Activated T-helper 17 cell treated with anti-CD3 and anti-CD28 coated beads, Interleukin-2, amount 50 U/mL, for 72 hours (primary cell): ENCODE results near the gene RNF214. TPM values are rescaled to one million over a fixed set of nuclear protein-coding genes. Genes with fewer than 3 reads are reported as not detected.
"Not testable (repeated sequence)": the region's sequence is repeated elsewhere in the genome, so short reads cannot be mapped to it uniquely, and the experiment has no call there.

Experiments used
- ATAC-seq: fragments of 150-1000 bp; cut with Tn5 transposase; replicated peaks from 2 replicates; pipeline ENCODE4 v1.10.0; 2021; ENCODE audit warnings: mild to moderate bottlenecking, moderate library complexity
- H3K27ac Mint-ChIP-seq: one replicate; pipeline ENCODE4 v1.8.0; 2022; ENCODE audit warnings: mixed read lengths
- H3K27me3 Mint-ChIP-seq: one replicate; pipeline ENCODE4 v1.8.0; 2022; ENCODE audit warnings: mixed read lengths
- H3K36me3 Mint-ChIP-seq: one replicate; pipeline ENCODE4 v1.8.0; 2022; ENCODE audit warnings: low read depth, mild to moderate bottlenecking, mixed read lengths
- H3K4me1 Mint-ChIP-seq: one replicate; pipeline ENCODE4 v1.8.0; 2022; ENCODE audit warnings: mixed read lengths
- H3K4me3 Mint-ChIP-seq: one replicate; pipeline ENCODE4 v1.8.0; 2022; ENCODE audit warnings: mild to moderate bottlenecking, mixed read lengths
- H3K9me3 Mint-ChIP-seq: one replicate; pipeline ENCODE4 v1.8.0; 2022; ENCODE audit warnings: mixed read lengths
- total RNA-seq, 2 donors: library from RNA; stranded (reverse); gene quantifications; one replicate each; pipeline ENCODE4 v1.2.3, GENCODE V29; 2022

Gene RNF214
- total RNA-seq, 2 donors from 2014 or later = 15.3 to 18.6 TPM

DNA sequence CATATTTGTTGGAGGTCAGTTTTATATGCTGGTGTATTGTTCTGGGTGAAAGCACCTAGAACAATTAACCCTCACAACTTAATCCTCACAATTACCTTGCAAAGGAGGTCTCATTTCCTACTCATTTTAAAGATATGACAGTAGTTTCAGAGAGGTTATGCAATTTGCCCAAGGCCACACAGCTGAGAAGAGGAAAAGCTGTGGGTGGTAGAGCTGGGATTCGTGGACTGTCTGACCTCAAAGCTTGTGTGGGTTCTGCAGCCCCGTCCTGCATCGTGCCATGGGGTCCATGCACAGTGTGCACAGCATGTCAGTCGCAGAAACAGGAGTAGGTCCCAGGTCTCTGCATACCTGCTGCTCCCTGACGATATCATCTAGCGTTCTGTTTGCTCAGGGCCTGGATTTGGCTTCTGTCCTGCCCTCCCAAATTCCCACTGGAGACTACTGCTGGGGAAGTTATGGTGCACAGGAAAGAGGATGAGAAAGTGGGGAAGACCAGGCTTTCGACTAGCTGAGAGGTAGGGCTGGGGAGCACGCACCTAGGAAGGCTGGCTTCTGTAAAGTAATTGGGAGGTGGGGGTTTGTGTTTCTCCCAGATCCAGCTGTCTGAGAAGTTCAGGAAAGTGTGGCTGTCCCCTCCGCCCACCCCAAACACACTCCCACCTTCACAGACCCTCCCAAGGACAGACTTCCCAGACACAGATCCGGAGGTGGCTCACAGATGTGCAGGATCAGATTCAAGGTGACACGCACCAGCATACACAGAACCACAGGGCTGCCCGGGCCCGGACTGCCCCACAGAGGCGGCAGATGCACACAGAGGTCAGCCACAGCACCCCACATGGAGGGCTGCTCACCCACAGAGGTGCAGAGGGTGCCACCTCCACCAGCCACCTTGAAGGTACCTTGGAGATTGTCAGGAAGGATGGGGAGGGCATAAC, 81.6 kb downstream of the RNF214 start:
- Mint-ChIP-seq H3K9me3 (no peaks in the 10 kb centered on the region), H3K4me3 (peak overlapping the region; percentile 64), H3K4me1 (peaks cover 5% of the 10 kb centered on the region), H3K27ac (no peak overlapping the region), H3K27me3 (peaks cover 6% of the 10 kb centered on the region), H3K36me3 (no peaks in the 10 kb centered on the region)
- no peak for ATAC-seq

- ATAC-seq = no peak
- Mint-ChIP-seq H3K9me3 (no peaks in the 10 kb centered on the region), H3K27ac (no peak overlapping the region), H3K36me3 (no peaks in the 10 kb centered on the region), H3K27me3 (peaks cover 6% of the 10 kb centered on the region), H3K4me1 (peaks cover 5% of the 10 kb centered on the region), H3K4me3 (peak overlapping the region; percentile 64)
These were observed 82.4 kb downstream of the RNF214 start for GRCh38 chr11:117314840-117315239.

DNA sequence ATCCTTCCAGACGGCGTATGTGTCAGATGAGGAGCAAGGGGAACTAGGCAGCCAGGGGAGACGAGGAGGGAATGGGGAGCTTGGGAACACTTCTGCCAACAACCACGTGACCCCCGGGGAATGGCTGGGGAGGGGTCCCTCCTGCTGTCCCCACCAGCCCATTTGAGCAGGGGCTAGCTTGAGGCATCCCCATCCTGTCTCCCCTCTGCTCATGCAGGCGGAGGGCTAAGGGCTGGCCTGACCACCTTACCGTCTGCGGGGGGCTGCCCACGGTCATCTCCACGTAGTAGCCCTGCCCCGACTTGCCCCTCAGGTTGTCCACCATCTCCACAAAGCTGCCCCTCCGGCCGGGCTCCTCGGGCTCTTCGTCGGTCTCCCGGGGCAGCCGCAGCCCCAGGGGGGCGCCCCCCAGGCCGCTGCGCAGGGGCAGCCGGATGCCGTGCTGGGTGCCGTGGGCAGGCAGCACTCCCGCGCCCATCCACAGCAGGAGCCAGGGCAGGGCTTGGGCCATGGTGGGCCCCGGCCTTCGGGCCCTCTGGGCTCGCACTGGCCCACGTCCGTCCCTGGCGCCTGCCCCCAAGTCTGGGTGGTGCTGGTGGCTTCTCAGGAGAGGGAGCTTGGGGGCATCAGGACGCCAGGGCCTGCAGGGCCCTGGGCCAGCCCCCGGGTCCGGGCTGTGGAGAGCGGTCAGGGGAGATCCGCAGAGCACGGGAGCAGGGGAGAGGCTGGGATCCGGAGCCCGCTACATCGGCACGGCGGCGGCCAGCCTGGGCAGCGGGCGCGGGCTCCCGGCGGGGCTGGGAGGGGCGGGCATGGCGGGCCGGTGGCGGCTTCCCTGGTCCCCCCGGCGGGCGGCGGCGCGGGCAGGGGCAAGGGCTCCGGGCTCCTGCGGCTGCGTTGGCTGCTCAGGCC, 83.1 kb downstream of the RNF214 start:
- Mint-ChIP-seq H3K27me3 (peaks cover 6% of the 10 kb centered on the region), H3K4me1 (peaks cover 5% of the 10 kb centered on the region), H3K36me3 (no peaks in the 10 kb centered on the region), H3K4me3 (peak overlapping the region; percentile 64), H3K27ac (no peak overlapping the region), H3K9me3 (no peaks in the 10 kb centered on the region)
- peak; percentile 77 for ATAC-seq

- H3K4me3 Mint-ChIP-seq = peak within 1 kb of the TSS; percentile 64
- H3K9me3 Mint-ChIP-seq = no peaks in the 10 kb centered on the region
- H3K27me3 Mint-ChIP-seq = peaks cover 6% of the 10 kb centered on the region
- H3K27ac Mint-ChIP-seq = peak within 1 kb of the TSS; percentile 6
- H3K4me1 Mint-ChIP-seq = peaks cover 5% of the 10 kb centered on the region
- ATAC-seq = peak; percentile 42
- no peaks in the 10 kb centered on the region for H3K36me3 Mint-ChIP-seq
These were observed 83.9 kb downstream of the RNF214 start, which contains the start of gene BACE1 for GRCh38 chr11:117316197-117316961. Gene BACE1 (minus strand): TSS chr11:117316256. CDS start chr11:117315795, 461 bp downstream.

DNA sequence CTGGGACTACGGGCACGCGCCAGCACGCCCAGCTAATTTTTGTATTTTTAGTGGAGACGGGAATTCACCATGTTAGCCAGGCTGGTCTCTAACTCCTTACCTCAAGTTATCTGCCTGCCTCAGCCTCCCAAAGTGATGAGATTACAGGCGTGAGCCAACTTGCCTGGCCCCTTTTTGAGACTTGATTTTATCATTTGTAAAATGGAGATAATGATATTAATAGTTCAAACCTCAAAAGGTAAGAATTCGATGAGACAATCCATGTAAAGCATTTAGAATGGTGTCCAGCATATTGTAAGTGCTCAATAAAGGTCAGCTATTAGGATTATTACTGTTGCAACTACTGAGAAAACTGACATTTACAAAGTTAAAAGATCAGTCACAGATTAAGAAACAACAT, 86.3 kb downstream of the RNF214 start:
- no peak for ATAC-seq
- Mint-ChIP-seq H3K27me3 (peaks cover 6% of the 10 kb centered on the region), H3K4me3 (no peak overlapping the region), H3K9me3 (no peaks in the 10 kb centered on the region), H3K27ac (no peak overlapping the region), H3K36me3 (no peaks in the 10 kb centered on the region), H3K4me1 (peaks cover 5% of the 10 kb centered on the region)

DNA sequence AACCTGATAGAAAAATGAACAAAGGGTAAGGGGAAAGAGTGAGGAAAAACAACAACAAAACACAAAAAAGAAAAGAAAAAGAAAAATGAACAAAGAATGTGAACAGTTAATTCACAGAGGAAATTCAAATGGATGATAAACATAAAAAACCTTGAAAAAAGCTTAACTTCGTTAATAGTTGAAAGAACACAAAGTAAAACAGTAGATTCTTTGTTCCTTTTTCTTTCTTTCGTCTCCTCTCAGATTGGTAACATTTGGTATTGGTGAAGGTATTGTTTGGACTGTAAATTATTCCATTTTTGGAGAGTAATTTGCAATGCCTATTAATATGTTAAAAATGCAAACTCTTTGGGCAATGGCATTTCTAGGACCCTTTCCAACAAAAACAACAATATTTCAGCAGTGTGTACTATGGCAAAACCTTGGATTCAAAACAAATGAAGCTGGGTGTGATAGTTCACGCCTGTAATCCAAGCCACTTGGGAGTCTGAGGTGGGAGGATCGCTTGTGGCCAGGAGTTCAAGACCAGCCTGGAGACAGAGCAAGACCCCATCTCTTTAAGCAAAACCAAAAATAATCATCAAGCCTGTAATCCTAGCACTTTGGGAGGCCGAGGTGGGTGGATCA, 86.9 kb downstream of the RNF214 start:
- Mint-ChIP-seq H3K36me3 (no peaks in the 10 kb centered on the region), H3K9me3 (no peaks in the 10 kb centered on the region), H3K27ac (no peak overlapping the region), H3K27me3 (peaks cover 6% of the 10 kb centered on the region), H3K4me3 (no peak overlapping the region), H3K4me1 (peaks cover 5% of the 10 kb centered on the region)
- ATAC-seq = no peak

DNA sequence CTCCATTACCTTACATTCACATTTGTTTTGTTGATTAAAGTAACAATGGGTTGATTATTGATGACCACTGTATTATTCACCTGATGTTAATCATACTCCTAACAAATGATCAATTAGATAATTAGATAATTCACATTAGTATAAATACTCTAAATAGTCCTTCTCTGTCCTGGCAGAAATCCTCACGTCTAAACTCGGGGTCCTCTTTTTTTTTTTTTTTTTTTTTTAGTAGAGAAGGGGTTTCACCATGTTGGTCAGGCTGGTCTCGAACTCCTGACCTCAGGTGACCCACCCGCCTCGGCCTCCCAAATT, 94.7 kb downstream of the RNF214 start:
- H3K27ac Mint-ChIP-seq, H3K9me3 Mint-ChIP-seq, H3K27me3 Mint-ChIP-seq, H3K4me1 Mint-ChIP-seq, ATAC-seq, H3K36me3 Mint-ChIP-seq, H3K4me3 Mint-ChIP-seq: not testable (repeated sequence)

DNA sequence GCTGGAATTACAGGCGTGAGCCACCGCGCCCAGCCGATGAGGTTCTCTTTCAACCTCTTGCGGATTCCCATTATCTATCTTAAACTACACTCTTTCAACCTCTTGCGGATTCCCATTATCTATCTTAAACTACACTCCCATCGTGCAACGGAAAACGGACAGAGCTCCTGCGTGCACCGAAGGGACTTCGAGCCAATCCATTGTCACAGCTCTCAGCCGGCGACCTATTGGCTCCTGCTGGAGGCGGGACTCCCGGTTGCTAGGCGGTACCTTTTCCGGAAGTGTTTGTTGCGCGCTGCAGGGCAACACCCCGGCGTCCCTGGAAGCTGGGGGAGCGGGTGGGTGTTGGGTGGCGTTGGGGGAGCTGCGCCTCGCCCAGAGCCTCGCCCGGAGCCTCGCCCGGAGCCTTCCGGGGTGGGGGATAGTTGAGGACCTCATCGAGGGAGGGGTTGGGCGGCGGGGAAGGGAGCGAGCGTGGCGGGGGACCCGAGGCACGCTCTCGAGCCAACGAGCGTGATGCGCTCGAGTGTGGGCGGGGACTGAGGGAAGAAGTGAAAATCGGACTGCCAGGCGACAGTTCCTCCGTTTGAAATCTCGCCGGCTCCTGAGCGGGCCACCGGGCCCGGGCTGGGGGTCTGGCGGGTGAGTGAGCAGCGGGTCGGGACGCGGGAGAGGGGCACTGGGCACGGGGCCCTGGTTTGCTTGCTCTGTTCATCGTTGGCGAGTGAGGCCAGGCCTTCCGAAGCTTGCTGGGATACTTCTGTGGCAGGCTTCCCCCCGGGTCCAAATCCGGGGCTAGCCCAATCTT, 95.3 kb downstream of the RNF214 start, which contains the start of gene CEP164:
Gene CEP164 (plus strand): TSS at position 288 of the 808 bp plus-strand sequence. CDS start 10,733 bp downstream, outside the sequence.
- peak; percentile 98 for ATAC-seq
- H3K36me3 Mint-ChIP-seq = no peaks in the 10 kb centered on the region
- no peaks in the 10 kb centered on the region for H3K27me3 Mint-ChIP-seq
- H3K27ac Mint-ChIP-seq = no peak within 1 kb of the TSS
- H3K9me3 Mint-ChIP-seq = no peaks in the 10 kb centered on the region
- no peak within 1 kb of the TSS for H3K4me3 Mint-ChIP-seq
- H3K4me1 Mint-ChIP-seq = peaks cover 10% of the 10 kb centered on the region

DNA sequence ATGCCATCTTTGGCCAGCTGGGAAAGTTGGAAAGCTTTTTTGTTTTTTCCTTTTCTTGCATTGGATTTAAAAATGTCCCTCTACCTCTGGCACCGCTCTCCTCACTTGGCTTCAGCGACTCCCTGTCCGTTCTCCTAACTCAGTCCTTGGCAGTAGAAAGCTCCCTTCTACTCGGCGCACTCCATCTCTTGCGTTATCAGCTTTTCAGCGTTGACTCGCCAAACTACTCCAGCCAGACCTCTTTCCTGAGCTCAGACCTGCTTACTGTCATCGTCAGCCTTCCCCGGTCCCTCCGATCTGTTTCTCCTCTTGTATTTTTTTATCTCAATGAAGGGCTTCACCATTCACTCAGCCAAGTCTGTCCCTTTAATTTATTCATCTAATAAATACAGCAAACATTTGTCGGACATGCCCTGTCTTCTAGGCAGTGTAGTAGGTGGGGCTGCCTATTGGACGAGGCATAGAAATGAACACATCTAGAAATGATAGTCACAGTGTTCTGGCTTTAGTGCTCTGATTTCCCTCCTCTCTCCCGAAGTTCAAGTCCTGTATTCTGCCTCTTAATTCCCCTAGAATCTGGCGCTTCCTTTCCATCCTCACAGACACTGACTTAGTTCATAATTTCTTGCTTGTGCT, 96.0 kb downstream of the RNF214 start:
- no peak overlapping the region for H3K27ac Mint-ChIP-seq
- no peak overlapping the region for H3K4me3 Mint-ChIP-seq
- no peaks in the 10 kb centered on the region for H3K9me3 Mint-ChIP-seq
- peaks cover 10% of the 10 kb centered on the region for H3K4me1 Mint-ChIP-seq
- no peaks in the 10 kb centered on the region for H3K36me3 Mint-ChIP-seq
- peak; percentile 11 for ATAC-seq
- no peaks in the 10 kb centered on the region for H3K27me3 Mint-ChIP-seq

GRCh38 chr11:117332843-117333242, 100.4 kb downstream of the RNF214 start:
- no peaks in the 10 kb centered on the region for H3K27me3 Mint-ChIP-seq
- peaks cover 14% of the 10 kb centered on the region for H3K4me1 Mint-ChIP-seq
- no peak overlapping the region for H3K4me3 Mint-ChIP-seq
- no peak for ATAC-seq
- H3K36me3 Mint-ChIP-seq = peaks cover 18% of the 10 kb centered on the region
- H3K27ac Mint-ChIP-seq = no peak overlapping the region
- no peaks in the 10 kb centered on the region for H3K9me3 Mint-ChIP-seq

DNA sequence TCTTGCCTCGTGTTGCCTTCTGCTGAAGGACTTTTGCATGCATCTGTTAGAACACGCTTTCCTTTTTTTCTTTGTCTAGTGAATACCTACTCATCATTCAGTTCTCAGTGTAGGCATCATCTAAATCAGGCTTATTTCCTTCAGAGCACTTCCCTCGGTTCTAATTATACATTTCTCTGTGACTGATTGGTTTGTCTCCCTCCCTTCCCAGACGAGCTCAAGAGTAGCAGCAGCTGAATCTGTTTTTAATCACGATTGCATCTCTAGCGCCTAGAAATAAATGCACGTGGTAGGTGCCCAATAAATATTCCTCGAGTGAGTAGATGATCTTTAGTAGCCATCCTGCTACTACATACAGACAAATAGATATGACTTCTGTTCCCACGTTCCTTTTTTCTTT, 101.4 kb downstream of the RNF214 start:
- peaks cover 17% of the 10 kb centered on the region for H3K4me1 Mint-ChIP-seq
- H3K27ac Mint-ChIP-seq = peak overlapping the region; percentile 59
- peaks cover 29% of the 10 kb centered on the region for H3K36me3 Mint-ChIP-seq
- H3K9me3 Mint-ChIP-seq = no peaks in the 10 kb centered on the region
- H3K27me3 Mint-ChIP-seq = no peaks in the 10 kb centered on the region
- H3K4me3 Mint-ChIP-seq = no peak overlapping the region
- no peak for ATAC-seq

DNA sequence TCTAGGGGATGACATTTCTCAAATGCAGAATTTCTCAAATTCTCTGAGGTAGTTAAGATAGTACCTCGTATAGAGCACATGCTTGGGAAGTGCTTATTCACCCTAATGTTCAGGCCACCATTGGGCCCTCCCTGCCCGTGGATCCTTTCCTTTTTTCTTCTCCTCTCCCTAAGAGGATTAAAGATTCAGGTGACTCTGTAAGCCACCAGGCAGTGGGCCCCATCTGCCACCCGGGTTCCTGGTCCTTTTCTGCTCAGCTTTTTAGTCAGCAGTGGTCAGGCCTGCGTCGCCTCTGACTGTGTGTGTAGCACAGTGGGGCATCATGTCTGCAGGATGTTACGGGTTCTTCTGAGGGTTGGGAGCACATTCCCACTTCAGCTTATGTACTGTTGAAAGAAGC, 102.4 kb downstream of the RNF214 start:
- H3K27me3 Mint-ChIP-seq = no peaks in the 10 kb centered on the region
- ATAC-seq = no peak
- H3K4me3 Mint-ChIP-seq = no peak overlapping the region
- no peak overlapping the region for H3K27ac Mint-ChIP-seq
- H3K4me1 Mint-ChIP-seq = peaks cover 15% of the 10 kb centered on the region
- H3K9me3 Mint-ChIP-seq = no peaks in the 10 kb centered on the region
- peaks cover 39% of the 10 kb centered on the region for H3K36me3 Mint-ChIP-seq

- no peak overlapping the region for H3K4me3 Mint-ChIP-seq
- peaks cover 11% of the 10 kb centered on the region for H3K4me1 Mint-ChIP-seq
- H3K9me3 Mint-ChIP-seq = no peaks in the 10 kb centered on the region
- no peaks in the 10 kb centered on the region for H3K27me3 Mint-ChIP-seq
- ATAC-seq = no peak
- H3K27ac Mint-ChIP-seq = no peak overlapping the region
- peaks cover 44% of the 10 kb centered on the region for H3K36me3 Mint-ChIP-seq
These were observed 102.9 kb downstream of the RNF214 start for GRCh38 chr11:117335399-117335798.
